K562 (cell line): ENCODE measurements around the gene KRT4. TPM values are rescaled to one million over a fixed set of nuclear protein-coding genes. Genes with fewer than 3 reads are reported as not detected.

Experiments used
- ATAC-seq: fragments of 200-7000 bp; cut with Tn5 transposase; 3 replicates; pipeline ENCODE4 v1.9.1; 2020; ENCODE audit warnings: moderate library complexity
- BruUV-seq: library from RNA; stranded (reverse); fragments of 400-500 nt; replicated peaks from 2 replicates; lab custom pipeline; 2021; lab: Mats Ljungman, UMichigan
- CTCF ChIA-PET: fragments of 300-600 bp; formaldehyde crosslinking; extraction: SDS; loops from one replicate; lab custom pipeline; 2021; ENCODE audit warnings: low intra/inter-chr PET ratio; lab: Yijun Ruan, JAX
- POLR2A ChIA-PET: fragments of 300-600, 350-650 bp; sonication (Branson Sonifier 250); formaldehyde crosslinking; extraction: SDS; loops from one replicate; lab custom pipeline; 2021; ENCODE audit warnings: antibody characterized with exemption, inconsistent platforms; lab: Yijun Ruan, JAX
- DNase-seq, 4 experiments: peaks; one replicate each; pipeline versions ENCODE4 v3.0.0 to v3.0.0-alpha.2; 2011 to 2018; ENCODE audit warnings: low spot score in 3 of 4, mixed read lengths in 3 of 4; ENCODE audit errors: extremely low read depth in 1 of 4
- FAIRE-seq: peaks from 2 replicates; lab custom pipeline; 2011; peaks lifted over from hg19 to GRCh38; lab: Jason Lieb, UNC
- H2AFZ ChIP-seq: 2 replicates; pipeline ENCODE4 v1.6.0; 2011; ENCODE audit warnings: low read depth, low read length, control low read depth, inconsistent platforms
- H3K27ac ChIP-seq: fragments of 200-600 bp; 3 replicates; pipeline ENCODE4 v1.8.0; 2011; ENCODE audit warnings: low read depth, mild to moderate bottlenecking, control low read depth, inconsistent platforms, low read length, moderate library complexity, mixed read lengths; ENCODE audit errors: extremely low read depth
- H3K27me3 ChIP-seq, 2 experiments: fragments of 300-600 bp in 1 of 2; 2 replicates in 1 of 2; 3 replicates in 1 of 2; pipeline versions ENCODE4 v1.6.0 to v1.8.0; 2011; ENCODE audit warnings: inconsistent platforms in 2 of 2, low read length in 2 of 2, mild to moderate bottlenecking in 1 of 2, mixed read lengths in 1 of 2, moderate library complexity in 1 of 2; ENCODE audit not compliant: control insufficient read depth in 2 of 2, insufficient read depth in 2 of 2
- H3K36me3 ChIP-seq: fragments of 300-600 bp; 3 replicates; pipeline ENCODE4 v1.8.0; 2011; ENCODE audit warnings: mild to moderate bottlenecking, low read length, inconsistent platforms; ENCODE audit not compliant: control insufficient read depth, insufficient read depth
- H3K4me1 ChIP-seq, 2 experiments: fragments of 200-600 bp in 1 of 2; replicated peaks in 1 of 2; 2 replicates in 1 of 2; 3 replicates in 1 of 2; pipeline versions ENCODE4 v1.5.1 to v1.8.0; 2011; ENCODE audit warnings: inconsistent platforms in 2 of 2, low read length in 2 of 2, mild to moderate bottlenecking in 1 of 2, mixed read lengths in 1 of 2, moderate library complexity in 1 of 2; ENCODE audit not compliant: control insufficient read depth in 2 of 2, insufficient read depth in 2 of 2
- H3K4me2 ChIP-seq: 2 replicates; pipeline ENCODE4 v1.6.1; 2011; ENCODE audit warnings: low read length, control low read depth, inconsistent platforms, mixed read lengths; ENCODE audit not compliant: insufficient read depth
- H3K4me3 ChIP-seq: fragments of 200-600 bp; sonication (generic), shearing (Covaris generic); 2 replicates; pipeline ENCODE4 v1.5.1; 2016; ENCODE audit warnings: control low read depth, inconsistent platforms
- H3K79me2 ChIP-seq: fragments of 200-600 bp; 3 replicates; pipeline ENCODE4 v1.8.0; 2011; ENCODE audit warnings: low read length, inconsistent platforms; ENCODE audit not compliant: control insufficient read depth, insufficient read depth
- H3K9ac ChIP-seq, 2 experiments: 2 replicates each; pipeline versions ENCODE4 v1.6.0 to v1.6.1; 2011; ENCODE audit warnings: low read depth in 2 of 2, low read length in 2 of 2, control low read depth in 1 of 2, inconsistent platforms in 1 of 2, mild to moderate bottlenecking in 1 of 2, mixed read lengths in 1 of 2; ENCODE audit not compliant: insufficient read depth in 1 of 2
- H3K9me1 ChIP-seq: one replicate; pipeline ENCODE4 v1.6.0; 2011; ENCODE audit warnings: inconsistent platforms, mild to moderate bottlenecking, low read length, moderate library complexity; ENCODE audit not compliant: control insufficient read depth, insufficient read depth
- H3K9me3 ChIP-seq: replicated peaks from 2 replicates; pipeline ENCODE4 v1.5.1; 2011; ENCODE audit warnings: low read depth, low read length, inconsistent platforms; ENCODE audit not compliant: control insufficient read depth, insufficient read depth
- H4K20me1 ChIP-seq: replicated peaks from 2 replicates; pipeline ENCODE4 v1.6.1; 2011; ENCODE audit warnings: low read length, inconsistent platforms, mixed read lengths; ENCODE audit not compliant: control insufficient read depth, insufficient read depth
- BMI1 ChIP-seq: fragments of 150-350 bp; IDR thresholded peaks from 2 replicates; pipeline ENCODE4 v1.6.1; 2014; ENCODE audit warnings: low read length
- POLR2AphosphoS2 ChIP-seq: IDR thresholded peaks from 2 replicates; pipeline ENCODE4 v1.6.1; 2012; ENCODE audit warnings: low read length, improper control_type of control experiment
- RAD21 ChIP-seq, 2 experiments: fragments of 250-450 bp in 1 of 2; fragments of 450-650 bp in 1 of 2; sonication (Bioruptor Pico) in 1 of 2; formaldehyde crosslinking in 1 of 2; IDR thresholded peaks in 1 of 2; conservative IDR thresholded peaks in 1 of 2; 2 replicates each; pipeline versions ENCODE4 v1.4.0 to v1.8.0; 2020 to 2022; ENCODE audit warnings: mild to moderate bottlenecking in 2 of 2, moderate library complexity in 1 of 2
- RBM17 ChIP-seq: fragments of 200-400 bp; formaldehyde crosslinking; IDR thresholded peaks from 2 replicates; pipeline ENCODE4 v1.6.1; 2017; ENCODE audit warnings: low read depth, mild to moderate bottlenecking, low read length, borderline replicate concordance
- ZNF668 ChIP-seq: fragments of 250-450 bp; sonication (Bioruptor Pico); IDR thresholded peaks from 2 replicates; pipeline ENCODE4 v1.8.0; 2022; ENCODE audit warnings: mild to moderate bottlenecking, inconsistent platforms
- WGBS: fragments of 100-300 bp; shearing (Covaris generic); methylation state at CpG from one replicate; pipeline ENCODE4 v1.1.6; 2016; ENCODE audit warnings: low coverage, mixed read lengths; ENCODE audit not compliant: insufficient coverage; ENCODE audit errors: missing lambda C conversion rate; 5-methylcytosine and 5-hydroxymethylcytosine counted together
- in situ Hi-C: fragments of 300-500 bp; cut with MboI; formaldehyde crosslinking; loops from 4 replicates; pipeline ENCODE4 v1.15.0; 2018; ENCODE audit warnings: inconsistent platforms, mixed read lengths
- intact Hi-C: fragments of 100-400 bp; cut with micrococcal nuclease; formaldehyde crosslinking; loops from 2 replicates; pipeline ENCODE4 v1.14.2; 2022
- polyA plus RNA-seq, 8 experiments: library from polyadenylated mRNA; depleted of rRNA in 4 of 8; stranded (reverse) in 5 of 8; unstranded in 3 of 8; fragments of >200 nt; fragmentation: Nextera tagmentation in 2 of 8; fragmentation: Illumina TruSeq in 1 of 8; extraction: Ambion mirVana in 2 of 8; extraction: Trizol in 1 of 8; gene quantifications; 2 replicates each; pipeline versions ENCODE4 v1.2.1 to v1.2.3, GENCODE V29; 2011 to 2014; ENCODE audit warnings: inconsistent platforms in 1 of 8, missing spikeins in 1 of 8
- total RNA-seq, 7 experiments: library from RNA; depleted of rRNA in 6 of 7; stranded (reverse); fragments of >200 nt in 6 of 7; fragmentation: Illumina TruSeq in 2 of 7; extraction: Trizol in 2 of 7; gene quantifications; 2 replicates each; pipeline versions ENCODE4 v1.2.1 to v1.2.3, GENCODE V29; 2011 to 2021; ENCODE audit warnings: low replicate concordance in 1 of 7
- TF ChIP-seq, protein P1 (sequence below): fragments of 450-650 bp; formaldehyde crosslinking; IDR thresholded peaks from 2 replicates; pipeline ENCODE4 v1.4.0; 2020; ENCODE audit warnings: mild to moderate bottlenecking
- TF ChIP-seq, protein P2 (sequence below): IDR thresholded peaks from 3 replicates; pipeline ENCODE4 v1.6.1; 2011; ENCODE audit warnings: borderline replicate concordance, mild to moderate bottlenecking; ENCODE audit not compliant: insufficient read length, insufficient read depth

Gene KRT4
- total and polyA plus RNA-seq, 9 of the 15 experiments (the other 6 are each of a cell fraction or from before 2014, with no cell fraction given) = not detected

DNA sequence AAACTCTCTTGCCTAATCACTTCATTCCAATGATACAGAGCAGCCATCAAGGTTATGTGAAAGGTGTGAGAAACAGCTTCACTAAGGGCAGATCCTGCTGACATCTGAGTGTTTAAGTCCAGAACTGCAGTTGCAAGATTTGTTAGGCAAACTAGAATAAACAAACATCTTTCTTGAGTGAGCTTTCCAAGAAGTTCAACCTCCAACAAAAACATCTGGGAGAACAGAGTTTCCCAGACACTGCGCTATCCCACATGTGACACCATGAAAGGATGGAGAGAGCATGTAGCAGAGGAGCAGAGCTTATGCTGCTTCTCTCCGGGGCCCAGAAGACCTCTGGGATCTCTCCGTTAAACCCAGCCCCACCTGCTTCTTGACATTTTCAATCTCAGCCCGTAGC lies 42.4 kb downstream of the KRT4 start:
- Histone ChIP-seq H3K4me2 (no peak overlapping the region), H3K4me3 (no peak overlapping the region), H3K9ac (no peak overlapping the region), H2AFZ (no peak overlapping the region), H3K79me2 (no peaks in the 10 kb centered on the region), H3K27me3 (peaks cover 22 to 62% of the 10 kb centered on the region in 2 experiments), H4K20me1 (no peaks in the 10 kb centered on the region; the same call in none of the 2 replicates), H3K27ac (no peak overlapping the region), H3K9me3 (no peaks in the 10 kb centered on the region), H3K4me1 (no peaks in the 10 kb centered on the region), H3K36me3 (no peaks in the 10 kb centered on the region), H3K9me1 (no peaks in the 10 kb centered on the region)
- no TSS peak for BruUV-seq
- ChIA-PET POLR2A (interaction anchor here (0.6 to 1.0 kb wide), 3 partner anchors 10 to 18 kb away, joined by 3 to 4 read pairs (median 4); no protein-coding TSS in a partner anchor), CTCF (no interaction called here)
- in situ Hi-C loops (no loop called here), intact Hi-C loops (no loop called here)
- TF ChIP-seq ZNF668 (CRISPR knock-in tag) (no peak), RAD21 (CRISPR knock-in tag; conservative IDR thresholded peaks at IDR 0.05 in 1 of 2, IDR thresholded peaks at IDR 0.05 in 1 of 2) (no peak), RBM17 (no peak), BMI1 (no peak), POLR2AphosphoS2 (no peak)
- TF ChIP-seq, protein P1, sequence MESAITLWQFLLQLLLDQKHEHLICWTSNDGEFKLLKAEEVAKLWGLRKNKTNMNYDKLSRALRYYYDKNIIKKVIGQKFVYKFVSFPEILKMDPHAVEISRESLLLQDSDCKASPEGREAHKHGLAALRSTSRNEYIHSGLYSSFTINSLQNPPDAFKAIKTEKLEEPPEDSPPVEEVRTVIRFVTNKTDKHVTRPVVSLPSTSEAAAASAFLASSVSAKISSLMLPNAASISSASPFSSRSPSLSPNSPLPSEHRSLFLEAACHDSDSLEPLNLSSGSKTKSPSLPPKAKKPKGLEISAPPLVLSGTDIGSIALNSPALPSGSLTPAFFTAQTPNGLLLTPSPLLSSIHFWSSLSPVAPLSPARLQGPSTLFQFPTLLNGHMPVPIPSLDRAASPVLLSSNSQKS = no peak
- TF ChIP-seq, protein P2, sequence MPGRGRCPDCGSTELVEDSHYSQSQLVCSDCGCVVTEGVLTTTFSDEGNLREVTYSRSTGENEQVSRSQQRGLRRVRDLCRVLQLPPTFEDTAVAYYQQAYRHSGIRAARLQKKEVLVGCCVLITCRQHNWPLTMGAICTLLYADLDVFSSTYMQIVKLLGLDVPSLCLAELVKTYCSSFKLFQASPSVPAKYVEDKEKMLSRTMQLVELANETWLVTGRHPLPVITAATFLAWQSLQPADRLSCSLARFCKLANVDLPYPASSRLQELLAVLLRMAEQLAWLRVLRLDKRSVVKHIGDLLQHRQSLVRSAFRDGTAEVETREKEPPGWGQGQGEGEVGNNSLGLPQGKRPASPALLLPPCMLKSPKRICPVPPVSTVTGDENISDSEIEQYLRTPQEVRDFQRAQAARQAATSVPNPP = no peak
- DNase-seq = no peak
- ATAC-seq = no peak
- no peak for FAIRE-seq
- 0% methylated on average over 4 of the region's 4 CpGs for WGBS
